IMR-90 (cell line): ENCODE data around the gene GIT1. TPM values are rescaled to one million over a fixed set of nuclear protein-coding genes. Genes with fewer than 3 reads are reported as not detected.

ENCODE experiments used
- ATAC-seq: fragments of 200-7000 bp; cut with Tn5 transposase; 2 replicates; pipeline ENCODE4 v1.9.1; 2020; ENCODE audit warnings: low read depth, mild to moderate bottlenecking, moderate library complexity
- BruUV-seq: library from RNA; stranded (reverse); fragments of 400-500 nt; replicated peaks from 2 replicates; lab custom pipeline; 2021; lab: Mats Ljungman, UMichigan
- CTCF ChIA-PET: fragments of 300-600 bp; formaldehyde crosslinking; extraction: SDS; loops from one replicate; lab custom pipeline; 2021; ENCODE audit warnings: antibody characterized with exemption; lab: Yijun Ruan, JAX
- POLR2A ChIA-PET: fragments of 300-600 bp; sonication (Branson Sonifier 250); formaldehyde crosslinking; loops from one replicate; lab custom pipeline; 2022; ENCODE audit warnings: antibody characterized with exemption; ENCODE audit not compliant: unreplicated experiment; lab: Charles Lee
- DNase-seq: peaks from one replicate; pipeline ENCODE4 v3.0.0; 2013
- H2AFZ ChIP-seq: replicated peaks from 2 replicates; pipeline ENCODE3; 2013; ENCODE audit warnings: low read length, mild to moderate bottlenecking; ENCODE audit not compliant: poor library complexity
- H2AK5ac ChIP-seq: 2 replicates; pipeline ENCODE4 v1.6.1; 2013; ENCODE audit warnings: low read depth, low read length, inconsistent platforms
- H2AK9ac ChIP-seq: replicated peaks from 2 replicates; pipeline ENCODE3; 2013; ENCODE audit warnings: mild to moderate bottlenecking, low read depth, low read length, moderate library complexity; ENCODE audit not compliant: poor library complexity
- H2BK120ac ChIP-seq: 2 replicates; pipeline ENCODE4 v1.6.1; 2013; ENCODE audit warnings: low read depth, low read length, inconsistent platforms
- H2BK15ac ChIP-seq: 3 replicates; pipeline ENCODE4 v1.6.1; 2013; ENCODE audit warnings: low read depth, low read length, inconsistent platforms
- H2BK20ac ChIP-seq: 2 replicates; pipeline ENCODE4 v1.6.1; 2013; ENCODE audit warnings: low read depth, mild to moderate bottlenecking, inconsistent platforms, low read length, moderate library complexity
- H2BK5ac ChIP-seq: 2 replicates; pipeline ENCODE4 v1.6.1; 2013; ENCODE audit warnings: mild to moderate bottlenecking, low read depth, low read length, inconsistent platforms; ENCODE audit not compliant: poor library complexity, severe bottlenecking
- H3K14ac ChIP-seq: replicated peaks from 2 replicates; pipeline ENCODE4 v1.6.1; 2013; ENCODE audit warnings: low read depth, low read length, inconsistent platforms
- H3K18ac ChIP-seq: 2 replicates; pipeline ENCODE4 v1.6.1; 2013; ENCODE audit warnings: low read depth, low read length, control low read depth
- H3K23ac ChIP-seq: 2 replicates; pipeline ENCODE4 v1.6.1; 2013; ENCODE audit warnings: low read depth, low read length, inconsistent platforms
- H3K27ac ChIP-seq: 2 replicates; pipeline ENCODE4 v1.5.1; 2013; ENCODE audit warnings: mild to moderate bottlenecking, control low read depth, low read length; ENCODE audit not compliant: insufficient read depth
- H3K27me3 ChIP-seq: 2 replicates; pipeline ENCODE4 v1.6.1; 2013; ENCODE audit warnings: low read length; ENCODE audit not compliant: control insufficient read depth, insufficient read depth
- H3K36me3 ChIP-seq: 2 replicates; pipeline ENCODE4 v1.6.1; 2013; ENCODE audit warnings: low read length, mixed read lengths; ENCODE audit not compliant: control insufficient read depth, insufficient read depth
- H3K4ac ChIP-seq: 2 replicates; pipeline ENCODE4 v1.6.1; 2013; ENCODE audit warnings: low read depth, low read length, inconsistent platforms
- H3K4me1 ChIP-seq: 2 replicates; pipeline ENCODE4 v1.6.1; 2013; ENCODE audit warnings: low read length, mixed read lengths; ENCODE audit not compliant: control insufficient read depth, insufficient read depth
- H3K4me2 ChIP-seq: 2 replicates; pipeline ENCODE4 v1.6.1; 2013; ENCODE audit warnings: low read depth, mild to moderate bottlenecking, control low read depth, low read length, moderate library complexity
- H3K4me3 ChIP-seq: 2 replicates; pipeline ENCODE4 v1.5.1; 2013; ENCODE audit warnings: low read depth, mild to moderate bottlenecking, control low read depth, low read length, moderate library complexity; ENCODE audit not compliant: insufficient read depth
- H3K56ac ChIP-seq: 2 replicates; pipeline ENCODE4 v1.6.1; 2013; ENCODE audit warnings: low read length, inconsistent platforms; ENCODE audit not compliant: insufficient read depth; ENCODE audit errors: extremely low read depth
- H3K79me1 ChIP-seq, 2 experiments: 2 replicates each; pipeline ENCODE4 v1.6.1; 2013; ENCODE audit warnings: low read length in 2 of 2, inconsistent platforms in 1 of 2, low read depth in 1 of 2
- H3K9ac ChIP-seq: 2 replicates; pipeline ENCODE4 v1.6.1; 2013; ENCODE audit warnings: low read depth, low read length, control low read depth
- H3K9me1 ChIP-seq: 2 replicates; pipeline ENCODE4 v1.6.1; 2013; ENCODE audit warnings: low read length, inconsistent platforms; ENCODE audit not compliant: insufficient read depth
- H3K9me3 ChIP-seq: 2 replicates; pipeline ENCODE4 v1.6.1; 2013; ENCODE audit warnings: low read length; ENCODE audit not compliant: control insufficient read depth, insufficient read depth
- H4K20me1 ChIP-seq: 2 replicates; pipeline ENCODE4 v1.6.1; 2013; ENCODE audit warnings: low read length, inconsistent platforms; ENCODE audit not compliant: insufficient read depth
- H4K5ac ChIP-seq: 2 replicates; pipeline ENCODE4 v1.6.1; 2013; ENCODE audit warnings: mild to moderate bottlenecking, low read depth, low read length, control low read depth
- H4K8ac ChIP-seq, 2 experiments: 2 replicates each; pipeline ENCODE4 v1.6.1; 2013; ENCODE audit warnings: low read depth in 2 of 2, low read length in 2 of 2, control low read depth in 1 of 2, inconsistent platforms in 1 of 2
- H4K91ac ChIP-seq: 2 replicates; pipeline ENCODE4 v1.6.1; 2013; ENCODE audit warnings: low read depth, low read length, inconsistent platforms; ENCODE audit not compliant: insufficient read depth
- CEBPB ChIP-seq: IDR thresholded peaks from 2 replicates; pipeline ENCODE4 v1.6.1; 2012; ENCODE audit warnings: low read depth, low read length, improper control_type of control experiment
- CHD1 ChIP-seq: IDR thresholded peaks from 2 replicates; pipeline ENCODE4 v1.6.1; 2012; ENCODE audit warnings: low read depth, low read length, improper control_type of control experiment
- RAD21 ChIP-seq: IDR thresholded peaks from 2 replicates; pipeline ENCODE4 v1.6.1; 2012; ENCODE audit warnings: low read length, improper control_type of control experiment
- WGBS, 2 experiments: methylation state at CpG; one replicate each; pipeline versions ENCODE4 v1.1.5 to v1.1.7; 2013; ENCODE audit warnings: missing lambda C conversion rate in 2 of 2; ENCODE audit not compliant: insufficient read length in 1 of 2; ENCODE audit errors: extremely low coverage in 2 of 2; 5-methylcytosine and 5-hydroxymethylcytosine counted together
- dilution Hi-C: fragments of 300-500 bp; cut with HindIII; formaldehyde crosslinking; loops from one replicate; pipeline ENCODE4 v1.14.3; 2018; ENCODE audit warnings: low sequenced_read_pairs; ENCODE audit not compliant: unreplicated experiment
- in situ Hi-C: fragments of 300-500 bp; cut with MboI; formaldehyde crosslinking; loops from 3 replicates; pipeline ENCODE4 v1.14.3; 2019; ENCODE audit warnings: low sequenced_read_pairs, inconsistent platforms, mixed read lengths
- intact Hi-C: fragments of 100-400 bp; cut with micrococcal nuclease; formaldehyde crosslinking; loops from 2 replicates; pipeline ENCODE4 v1.10.0; 2022
- polyA plus RNA-seq, 3 experiments: library from polyadenylated mRNA; depleted of rRNA; stranded (reverse); fragments of >200 nt; gene quantifications; 2 replicates each; pipeline ENCODE4 v1.2.3, GENCODE V29; 2012; ENCODE audit warnings: low replicate concordance in 1 of 3
- total RNA-seq: library from RNA; depleted of rRNA; stranded (reverse); fragments of >200 nt; gene quantifications from 2 replicates; pipeline ENCODE4 v1.2.3, GENCODE V29; 2012
- TF ChIP-seq, protein P1 (sequence below): fragments of 150-350 bp; IDR thresholded peaks from 2 replicates; pipeline ENCODE4 v1.6.1; 2017; ENCODE audit warnings: mild to moderate bottlenecking, antibody characterized with exemption, low read length, low read depth

GIT1 gene
- total and polyA plus RNA-seq, 2 of the 4 experiments (the other 2 are of a cell fraction): 14.2 to 34.2 TPM

- Histone ChIP-seq H4K8ac (peak overlapping the region; percentile 95 to 97), H2BK5ac (no peak overlapping the region), H3K4me1 (peaks cover 40% of the 10 kb centered on the region), H3K27ac (peak overlapping the region; percentile 27; the same call in 1 of the 2 replicates), H3K27me3 (peaks cover 2% of the 10 kb centered on the region; the same call in 1 of the 2 replicates), H2BK120ac (peak overlapping the region; percentile 55), H4K91ac (no peak overlapping the region), H3K18ac (no peak overlapping the region), H3K4me2 (peak overlapping the region; percentile 86), H4K5ac (peak overlapping the region; percentile 81; the same call in 1 of the 2 replicates), H3K9ac (no peak overlapping the region), H3K36me3 (no peaks in the 10 kb centered on the region), H4K20me1 (peaks cover 53% of the 10 kb centered on the region), H3K56ac (no peak overlapping the region), H3K79me1 (peaks cover 16 to 51% of the 10 kb centered on the region in 2 experiments; a peak in 3 of 4 replicates), H3K23ac (no peak overlapping the region), H2BK15ac (no peak overlapping the region; the same call in 2 of the 3 replicates), H2BK20ac (no peak overlapping the region), H2AK9ac (peak overlapping the region; percentile 93), H2AK5ac (peak overlapping the region; percentile 90), H2AFZ (peak overlapping the region; percentile 97), H3K9me3 (no peaks in the 10 kb centered on the region), H3K4me3 (no peak overlapping the region), H3K14ac (no peak overlapping the region), H3K9me1 (peaks cover 13% of the 10 kb centered on the region), H3K4ac (peak overlapping the region; percentile 42)
- DNase-seq (peak; percentile 58), ATAC-seq (no peak)
- no TSS peak for BruUV-seq
- ChIA-PET POLR2A (interaction anchor here (0.5 kb wide), 1 partner anchor 18 kb away, joined by 3 read pairs; no protein-coding TSS in a partner anchor), CTCF (interaction anchor here (0.8 to 2.1 kb wide), 2 partner anchors 17 to 220 kb away, joined by 4 to 7 read pairs; no protein-coding TSS in a partner anchor)
- intact Hi-C loops: loop anchor here (1.0 kb wide), 1 partner anchor 220 kb away; no protein-coding TSS in a partner anchor
- dilution Hi-C loops: no loop called here
- TF ChIP-seq RAD21 (no peak), CHD1 (no peak), CEBPB (no peak)
- TF ChIP-seq, protein P1, sequence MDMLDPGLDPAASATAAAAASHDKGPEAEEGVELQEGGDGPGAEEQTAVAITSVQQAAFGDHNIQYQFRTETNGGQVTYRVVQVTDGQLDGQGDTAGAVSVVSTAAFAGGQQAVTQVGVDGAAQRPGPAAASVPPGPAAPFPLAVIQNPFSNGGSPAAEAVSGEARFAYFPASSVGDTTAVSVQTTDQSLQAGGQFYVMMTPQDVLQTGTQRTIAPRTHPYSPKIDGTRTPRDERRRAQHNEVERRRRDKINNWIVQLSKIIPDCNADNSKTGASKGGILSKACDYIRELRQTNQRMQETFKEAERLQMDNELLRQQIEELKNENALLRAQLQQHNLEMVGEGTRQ: no peak
- in situ Hi-C loops: no loop called here
- WGBS, 2 experiments: 3% methylated on average over 6 of the region's 30 CpGs; no CpG with 5 or more reads in 1 of the 2 experiments
These were observed 1.1 kb upstream of the GIT1 start for GRCh38 chr17:29590411-29591145.
